Peyer's patch (tissue), 4 donors: ENCODE results near the gene PDE1C. TPM values are rescaled to one million over a fixed set of nuclear protein-coding genes. Genes with fewer than 3 reads are reported as not detected.

ENCODE experiments used
- DNase-seq, 3 donors: peaks; one replicate each; pipeline ENCODE4 v3.0.0-alpha.2; 2017 to 2019
- H3K27ac ChIP-seq, 4 donors: fragments of 200-600 bp; sonication (generic); one replicate each; pipeline ENCODE4 v1.5.1; 2016 to 2019
- H3K27me3 ChIP-seq, 2 donors: fragments of 200-600 bp; sonication (generic); one replicate each; pipeline ENCODE4 v1.5.1; 2019
- H3K36me3 ChIP-seq, 3 donors: fragments of 200-600 bp; sonication (generic); one replicate each; pipeline ENCODE4 v1.5.1; 2016 to 2019
- H3K4me1 ChIP-seq, 4 donors: fragments of 200-600 bp; sonication (generic); one replicate each; pipeline ENCODE4 v1.5.1; 2016 to 2019
- H3K4me3 ChIP-seq, 4 donors: fragments of 200-600 bp; sonication (generic); 1 replicate in 3 of 4; 2 replicates in 1 of 4; pipeline ENCODE4 v1.5.1; 2016 to 2019; ENCODE audit warnings: mild to moderate bottlenecking in 1 of 4
- H3K9me3 ChIP-seq, 4 donors: fragments of 200-600 bp; sonication (generic); one replicate each; pipeline ENCODE4 v1.5.1; 2016 to 2019; ENCODE audit warnings: mild to moderate bottlenecking in 1 of 4
- CTCF ChIP-seq, 6 experiments: fragments of 450-650 bp in 4 of 6; fragments of 200-600 bp in 2 of 6; sonication (generic) in 1 of 6; IDR thresholded peaks; one replicate each; pipeline ENCODE4 v1.5.1; 2017 to 2019; ENCODE audit warnings: antibody characterized with exemption in 6 of 6, mild to moderate bottlenecking in 3 of 6, moderate library complexity in 1 of 6
- POLR2A ChIP-seq, 2 donors: fragments of 450-650 bp; IDR thresholded peaks; one replicate each; pipeline ENCODE4 v1.5.1; 2017; ENCODE audit warnings: antibody characterized with exemption in 2 of 2, mild to moderate bottlenecking in 2 of 2, moderate library complexity in 2 of 2
- total RNA-seq, 4 donors: library from RNA; depleted of rRNA; stranded (reverse); fragments of >200 nt; gene quantifications; one replicate each; pipeline ENCODE4 v1.1.0, GENCODE V29; 2016

PDE1C gene
- total RNA-seq, 4 donors from 2014 or later = 2.5 to 15.7 (median 3.3) TPM

GRCh38 chr7:31778296-31778695 lies 291.9 kb downstream of the PDE1C start:
- H3K4me1 ChIP-seq = no peaks in the 10 kb centered on the region
- H3K27me3 ChIP-seq = no peaks in the 10 kb centered on the region
- H3K9me3 ChIP-seq = no peaks in the 10 kb centered on the region
- H3K36me3 ChIP-seq = no peaks in the 10 kb centered on the region
- TF ChIP-seq POLR2A (IDR thresholded peaks at IDR 0.05) (no peak), CTCF (IDR thresholded peaks at IDR 0.05) (no peak)
- H3K4me3 ChIP-seq = no peak overlapping the region
- DNase-seq = no peak
- H3K27ac ChIP-seq = no peak overlapping the region

- Histone ChIP-seq H3K4me1 (no peaks in the 10 kb centered on the region), H3K36me3 (no peaks in the 10 kb centered on the region), H3K27ac (no peak overlapping the region), H3K27me3 (no peaks in the 10 kb centered on the region), H3K4me3 (no peak overlapping the region), H3K9me3 (no peaks in the 10 kb centered on the region)
- TF ChIP-seq POLR2A (IDR thresholded peaks at IDR 0.05) = no peak
- no peak for TF ChIP-seq CTCF (IDR thresholded peaks at IDR 0.05)
- DNase-seq = no peak
Measured at GRCh38 chr7:31776616-31777015, 293.6 kb downstream of the PDE1C start.

GRCh38 chr7:31775556-31775955 lies 294.7 kb downstream of the PDE1C start:
- Histone ChIP-seq H3K4me1 (no peaks in the 10 kb centered on the region), H3K9me3 (no peaks in the 10 kb centered on the region), H3K27me3 (no peaks in the 10 kb centered on the region), H3K27ac (no peak overlapping the region), H3K4me3 (no peak overlapping the region), H3K36me3 (no peaks in the 10 kb centered on the region)
- DNase-seq = no peak
- no peak for TF ChIP-seq CTCF (IDR thresholded peaks at IDR 0.05)
- no peak for TF ChIP-seq POLR2A (IDR thresholded peaks at IDR 0.05)

- Histone ChIP-seq H3K9me3 (no peaks in the 10 kb centered on the region), H3K4me1 (no peaks in the 10 kb centered on the region), H3K4me3 (no peak overlapping the region), H3K27me3 (no peaks in the 10 kb centered on the region), H3K27ac (no peak overlapping the region), H3K36me3 (no peaks in the 10 kb centered on the region)
- no peak for DNase-seq
- no peak for TF ChIP-seq POLR2A (IDR thresholded peaks at IDR 0.05)
- no peak for TF ChIP-seq CTCF (IDR thresholded peaks at IDR 0.05)
Measured at GRCh38 chr7:31772211-31772610, 298.0 kb downstream of the PDE1C start.

GRCh38 chr7:31767686-31768358 lies 302.4 kb downstream of the PDE1C start:
- H3K4me3 ChIP-seq = no peak overlapping the region
- H3K9me3 ChIP-seq = no peaks in the 10 kb centered on the region
- H3K4me1 ChIP-seq = no peaks in the 10 kb centered on the region
- no peak for DNase-seq
- H3K36me3 ChIP-seq = no peaks in the 10 kb centered on the region
- TF ChIP-seq POLR2A (IDR thresholded peaks at IDR 0.05) (no peak), CTCF (IDR thresholded peaks at IDR 0.05) (no peak)
- no peak overlapping the region for H3K27ac ChIP-seq
- H3K27me3 ChIP-seq = no peaks in the 10 kb centered on the region

GRCh38 chr7:31764462-31764861 lies 305.7 kb downstream of the PDE1C start:
- no peaks in the 10 kb centered on the region for H3K9me3 ChIP-seq
- no peak for DNase-seq
- H3K27ac ChIP-seq = no peak overlapping the region
- H3K4me3 ChIP-seq = no peak overlapping the region
- no peaks in the 10 kb centered on the region for H3K4me1 ChIP-seq
- TF ChIP-seq CTCF (IDR thresholded peaks at IDR 0.05) (no peak), POLR2A (IDR thresholded peaks at IDR 0.05) (no peak)
- no peaks in the 10 kb centered on the region for H3K36me3 ChIP-seq
- no peaks in the 10 kb centered on the region for H3K27me3 ChIP-seq
